KG1 (cell line): ENCODE results near the gene RBM20.

ENCODE experiments used
- DNase-seq: peaks from one replicate; lab custom pipeline; 2025; lab: John Stamatoyannopoulos, UW

The RBM20 gene

DNA sequence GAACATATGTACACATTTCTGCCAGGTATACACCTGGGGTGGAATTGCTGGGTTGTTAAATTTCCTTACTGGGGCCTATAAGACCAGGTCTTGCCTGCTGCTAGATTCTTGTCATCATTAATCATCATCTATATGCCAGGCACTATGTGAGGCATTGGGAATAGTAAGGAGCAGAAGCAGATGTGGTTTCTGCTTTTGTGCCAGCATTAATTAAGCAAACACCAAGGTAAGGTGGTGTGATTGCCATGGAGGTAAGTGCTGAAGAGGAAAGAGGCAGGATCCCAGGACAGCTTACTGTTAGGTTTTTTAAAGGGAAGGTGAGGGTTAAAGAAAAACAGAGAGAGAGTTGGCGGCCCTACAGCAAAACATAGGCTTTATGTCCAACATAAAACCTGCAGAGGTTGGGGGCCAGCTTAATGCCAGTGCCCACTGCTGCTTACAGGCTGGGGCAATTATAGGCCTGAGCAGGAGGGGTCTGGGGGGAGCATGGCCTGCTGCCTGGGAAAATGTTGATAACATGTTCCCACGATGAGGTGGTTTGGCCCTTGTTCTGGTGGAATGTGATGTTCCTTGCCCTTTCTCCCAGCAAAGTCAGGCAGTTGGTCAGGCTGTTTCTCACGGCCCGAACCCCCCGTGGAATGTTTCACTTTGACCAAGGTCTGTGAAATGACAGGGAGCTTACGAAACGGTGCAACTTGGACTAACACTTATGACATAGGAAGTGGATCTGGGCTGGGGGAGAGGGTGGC, 93.9 kb downstream of the RBM20 start:
- DNase-seq: no peak

DNA sequence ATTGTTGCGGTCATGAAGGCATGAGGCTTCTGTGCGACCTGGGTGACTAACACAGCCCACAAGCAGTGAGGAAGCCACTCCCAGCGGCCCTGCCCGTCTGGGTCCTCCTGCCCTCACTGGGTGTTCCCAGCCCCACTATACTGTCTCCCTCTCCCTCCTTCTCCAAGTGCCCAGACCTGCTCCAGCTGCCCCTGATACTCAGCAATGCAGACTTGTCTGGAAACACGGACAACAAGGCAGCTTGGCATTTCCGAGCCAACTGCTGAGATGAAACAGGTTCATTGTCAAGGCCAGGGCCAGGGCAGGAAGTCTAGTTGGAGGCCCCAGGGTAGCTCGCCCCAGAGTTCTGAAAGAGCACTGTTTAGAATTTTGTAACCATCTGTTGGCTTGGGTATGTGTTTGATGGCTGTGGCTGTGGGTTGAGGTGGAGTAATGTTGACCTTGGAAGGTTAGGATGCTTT, 95.7 kb downstream of the RBM20 start:
- no peak for DNase-seq

DNA sequence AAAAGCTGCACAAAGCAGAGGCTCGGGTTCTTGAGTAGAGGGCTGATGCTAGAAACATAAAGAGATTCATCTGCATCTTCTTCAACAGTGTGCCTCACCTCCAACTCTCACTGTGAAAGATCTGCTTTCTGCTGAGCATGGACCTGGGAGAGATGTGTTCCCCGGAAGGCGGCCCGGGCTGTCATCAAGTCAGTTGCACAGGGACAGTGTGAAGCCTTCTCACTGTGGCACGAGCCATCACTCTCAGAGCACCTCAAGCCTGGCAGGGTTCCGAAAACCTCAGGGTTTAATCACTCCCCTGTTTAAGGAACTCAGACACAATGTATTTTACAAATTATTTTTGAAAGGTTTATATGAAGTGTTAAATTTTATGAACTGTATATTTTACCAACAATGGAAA, 98.7 kb downstream of the RBM20 start:
- no peak for DNase-seq

DNA sequence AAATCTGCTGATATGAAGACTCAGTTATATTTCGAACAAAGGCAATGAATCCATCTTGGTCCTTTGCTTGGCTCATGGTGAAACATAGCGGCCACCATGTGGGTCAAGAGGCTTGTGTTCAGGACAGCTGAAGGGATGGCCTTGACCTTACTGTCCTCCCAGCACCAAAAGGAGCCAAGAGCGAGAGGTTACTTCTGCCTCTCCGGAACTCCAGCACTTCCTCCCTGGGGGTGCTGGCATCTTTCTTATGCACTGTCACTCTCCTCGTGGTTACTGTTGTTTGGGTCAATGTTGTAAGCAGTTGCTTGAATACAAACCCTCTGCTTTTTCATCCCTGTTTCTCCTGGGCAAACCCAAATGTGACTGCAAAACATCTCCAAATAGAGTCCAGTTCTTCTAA, 100.6 kb downstream of the RBM20 start:
- no peak for DNase-seq

DNA sequence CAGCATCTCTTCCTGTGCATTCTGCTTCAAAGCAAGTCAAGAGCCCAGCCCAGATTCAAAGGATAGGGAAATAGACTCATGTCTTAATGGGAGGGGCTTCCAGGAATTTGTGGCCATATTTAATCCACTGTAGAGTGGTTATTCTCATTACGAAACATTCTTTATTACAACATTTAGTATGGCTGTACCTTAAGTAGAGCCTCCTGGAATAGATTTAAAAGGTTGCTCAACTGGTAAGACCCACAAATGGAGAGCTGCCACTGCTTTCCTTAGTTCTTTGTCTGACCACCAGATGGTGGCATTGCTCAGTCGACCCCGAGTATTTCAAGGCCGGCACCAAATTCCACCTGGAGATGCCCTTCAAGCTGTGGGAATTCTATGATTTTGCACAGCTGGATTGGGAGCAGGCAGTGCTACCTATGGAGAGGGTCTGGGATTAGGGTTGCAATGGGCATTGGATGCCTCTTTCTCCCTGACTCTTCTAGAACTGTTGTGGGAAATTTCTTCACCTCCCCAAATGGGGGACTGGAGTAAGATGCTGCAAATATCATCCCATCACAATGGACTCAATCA, 102.2 kb downstream of the RBM20 start:
- DNase-seq: no peak

DNA sequence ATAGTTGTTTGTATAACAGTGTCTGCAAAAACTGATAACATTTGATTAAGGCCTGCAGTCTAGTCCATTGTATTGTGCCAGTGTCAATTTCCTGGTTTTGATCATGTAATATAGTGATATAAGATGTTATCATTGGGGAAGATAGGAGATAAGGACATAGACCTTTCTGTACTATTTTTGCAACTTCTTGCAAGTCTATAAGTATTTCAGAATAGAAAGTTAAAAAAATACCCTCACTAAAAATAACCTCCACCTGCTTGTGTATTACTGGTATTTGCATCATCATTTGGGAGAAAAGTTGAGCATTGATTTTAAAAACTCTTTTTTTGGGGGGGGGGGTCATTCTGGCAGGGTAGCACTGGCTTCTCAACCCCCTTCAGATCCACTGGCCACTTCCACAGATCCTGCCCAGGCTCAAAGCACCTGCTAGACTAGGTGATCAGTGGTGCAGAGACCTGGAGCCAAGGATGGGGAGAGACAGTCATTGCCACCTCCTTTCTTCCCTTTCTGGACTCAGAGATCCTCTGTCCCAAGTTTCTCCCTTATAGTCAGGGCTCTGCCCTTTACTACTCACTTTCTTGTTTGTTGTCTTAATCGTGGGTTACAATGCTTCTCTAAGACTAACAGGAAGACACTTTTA, 103.0 kb downstream of the RBM20 start:
- no peak for DNase-seq

DNA sequence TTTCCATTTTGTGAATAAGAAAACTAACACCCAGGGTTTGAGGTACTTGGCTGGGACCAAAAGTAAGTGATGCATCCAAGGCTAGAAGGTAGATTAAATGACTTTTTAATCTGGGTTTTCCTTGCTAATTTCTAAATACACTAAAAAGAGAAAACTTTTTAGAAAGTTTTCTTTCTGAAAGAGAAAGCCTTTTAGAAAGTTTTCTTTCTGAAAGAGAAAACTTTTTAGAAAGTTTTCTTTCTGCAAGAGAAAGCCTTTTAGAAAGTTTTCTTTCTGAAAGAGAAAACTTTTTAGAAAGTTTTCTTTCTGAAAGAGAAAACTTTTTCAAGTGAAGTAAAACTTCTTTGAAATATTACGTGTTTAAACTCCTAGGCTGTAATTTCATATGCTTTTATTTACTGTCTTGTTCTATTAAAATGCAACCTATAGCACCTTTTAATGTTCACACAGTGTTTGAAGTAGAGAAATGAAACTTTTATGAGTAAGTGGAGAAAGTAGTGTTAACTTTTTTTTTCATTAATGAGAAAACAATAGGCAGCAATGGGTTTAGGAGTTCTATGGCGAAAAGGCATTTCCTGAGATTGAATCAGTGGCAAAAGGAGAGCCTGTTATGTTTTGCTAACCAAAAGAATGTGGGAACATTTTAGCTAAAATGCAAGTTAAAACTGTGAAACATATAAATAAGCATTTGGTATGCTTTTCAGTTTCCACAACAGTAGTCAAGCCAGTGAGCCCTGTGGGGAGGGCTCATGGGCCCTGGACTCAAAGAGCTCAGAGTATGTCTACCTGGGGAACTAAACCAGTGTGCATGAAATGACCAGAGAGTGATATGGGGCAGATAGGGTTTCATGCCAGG, 103.7 kb downstream of the RBM20 start:
- no peak for DNase-seq

DNA sequence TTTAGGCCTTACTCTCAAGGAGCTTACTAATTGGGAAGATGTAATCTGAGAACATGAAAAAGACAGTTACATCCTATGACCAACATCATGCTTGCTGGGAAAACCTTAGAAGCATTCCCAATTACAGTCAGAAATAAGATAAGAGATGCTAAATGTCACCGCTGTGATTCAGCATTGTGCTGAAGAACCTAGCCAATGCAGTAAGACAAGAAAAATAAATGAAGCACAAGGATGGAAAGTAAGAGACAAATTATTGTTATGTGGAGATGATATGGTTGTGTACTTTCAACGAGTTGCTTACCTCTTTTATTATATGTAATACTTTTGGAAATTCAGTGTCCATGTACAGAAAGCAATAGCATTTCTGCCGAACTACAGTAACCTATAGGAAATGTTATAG, 104.8 kb downstream of the RBM20 start:
- DNase-seq: no peak

DNA sequence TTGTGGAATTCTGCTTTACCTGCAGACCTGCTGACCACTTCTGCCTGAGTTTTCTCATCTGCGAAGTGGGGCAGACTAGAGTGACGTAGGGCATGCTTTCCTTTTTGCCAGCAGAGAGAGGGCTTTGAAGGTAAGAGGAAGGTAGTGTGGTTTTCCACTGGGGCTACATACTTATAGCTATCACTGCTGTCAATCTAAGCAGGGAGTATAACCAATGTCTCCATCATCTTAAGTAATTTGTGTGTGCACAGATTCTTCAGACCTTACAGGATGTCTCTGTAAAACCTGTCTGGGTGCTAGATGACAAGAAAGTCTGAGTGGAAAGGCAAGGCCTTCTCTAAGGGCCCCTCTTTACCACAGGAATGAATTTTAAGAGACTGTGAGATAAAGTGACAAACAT, 106.8 kb downstream of the RBM20 start:
- no peak for DNase-seq

DNA sequence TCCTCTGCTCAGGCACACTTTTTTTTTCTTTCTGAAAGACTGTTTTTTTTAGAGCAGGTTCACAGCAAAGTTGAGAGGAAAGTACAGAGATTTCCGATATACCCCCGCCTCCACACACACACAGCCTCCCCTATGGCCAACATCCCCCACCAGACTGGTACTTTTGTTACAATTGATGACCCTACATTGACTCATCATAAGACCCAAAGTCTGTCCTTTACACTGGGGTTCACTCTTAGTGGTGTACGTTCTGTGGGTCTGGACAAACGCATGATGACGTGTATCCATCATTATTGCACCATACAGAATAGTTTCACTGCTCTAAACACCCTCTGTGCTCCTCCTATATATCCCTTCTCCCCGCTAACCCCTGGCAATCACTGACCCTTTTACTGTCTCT, 107.7 kb downstream of the RBM20 start:
- no peak for DNase-seq

DNA sequence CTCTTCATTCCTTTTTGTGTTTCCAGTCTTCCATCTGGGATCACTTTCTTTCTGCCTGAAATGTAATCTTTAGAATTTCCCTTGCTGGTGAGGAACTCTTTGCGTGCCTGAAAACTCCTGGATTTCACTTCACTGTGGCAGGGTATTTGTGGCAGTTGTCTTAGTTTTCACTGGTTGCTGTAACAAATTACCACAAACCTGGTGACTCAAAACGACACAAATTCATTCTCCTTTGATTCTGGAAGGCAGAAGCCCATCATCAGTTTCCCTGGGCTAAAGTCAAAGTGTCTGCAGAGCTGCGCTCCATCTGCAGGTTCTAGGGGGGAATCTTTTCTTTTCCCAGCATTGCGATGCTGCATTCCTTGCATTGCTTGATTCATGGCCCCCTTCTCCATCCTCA, 109.3 kb downstream of the RBM20 start:
- no peak for DNase-seq

DNA sequence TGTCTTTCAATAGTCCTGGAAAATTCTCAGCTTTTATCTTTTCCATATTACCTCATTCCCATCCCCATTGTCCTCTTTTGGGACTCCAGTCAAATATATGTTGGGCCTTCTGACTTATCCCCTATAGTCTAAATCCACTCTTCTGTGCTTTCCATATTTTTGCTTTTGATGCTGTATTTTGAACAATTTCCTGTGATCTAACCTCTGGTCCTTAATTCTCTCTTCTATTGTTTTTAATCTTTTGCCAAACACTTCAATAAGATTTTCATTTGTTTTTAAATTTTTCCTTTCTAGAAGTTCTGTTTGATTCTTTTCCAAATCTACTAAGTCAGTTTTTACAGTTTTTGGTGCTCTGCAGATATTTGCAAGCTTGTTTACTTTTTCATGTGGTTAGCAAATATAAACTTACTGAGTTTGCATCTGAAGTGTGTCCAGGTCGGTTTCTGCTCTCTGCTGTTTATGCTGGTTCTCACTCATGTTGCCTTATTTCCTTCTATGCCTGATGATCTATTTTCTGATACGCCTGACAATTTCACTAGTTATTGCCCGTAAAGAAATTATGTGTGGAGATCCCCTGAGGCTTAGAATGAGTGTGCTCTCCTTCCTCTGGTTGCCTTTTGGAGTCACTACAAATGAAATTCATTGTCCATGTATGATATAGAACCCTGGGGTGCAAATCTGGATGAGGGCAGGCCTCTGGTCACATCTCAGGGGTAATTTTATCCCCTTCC, 110.4 kb downstream of the RBM20 start:
- no peak for DNase-seq

DNA sequence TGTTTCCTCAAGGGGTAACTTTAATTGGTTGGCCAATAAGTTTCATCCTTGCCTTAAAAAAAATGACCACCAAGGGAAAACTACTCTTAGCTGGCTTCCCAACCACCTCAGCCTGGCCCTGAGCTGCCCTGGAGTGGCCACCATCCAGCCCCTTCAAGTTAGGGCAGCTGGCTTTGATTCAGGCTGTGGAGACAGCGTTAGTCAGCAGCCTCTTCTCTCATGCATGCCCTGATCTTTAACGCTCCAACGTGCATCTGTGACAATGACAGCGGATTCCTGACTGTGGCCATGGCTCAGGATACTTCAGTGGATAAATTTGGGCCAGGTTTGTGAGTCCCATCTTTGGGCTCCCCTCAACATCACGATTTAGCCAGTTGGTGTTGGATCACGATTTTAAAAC, 111.6 kb downstream of the RBM20 start:
- DNase-seq: no peak

DNA sequence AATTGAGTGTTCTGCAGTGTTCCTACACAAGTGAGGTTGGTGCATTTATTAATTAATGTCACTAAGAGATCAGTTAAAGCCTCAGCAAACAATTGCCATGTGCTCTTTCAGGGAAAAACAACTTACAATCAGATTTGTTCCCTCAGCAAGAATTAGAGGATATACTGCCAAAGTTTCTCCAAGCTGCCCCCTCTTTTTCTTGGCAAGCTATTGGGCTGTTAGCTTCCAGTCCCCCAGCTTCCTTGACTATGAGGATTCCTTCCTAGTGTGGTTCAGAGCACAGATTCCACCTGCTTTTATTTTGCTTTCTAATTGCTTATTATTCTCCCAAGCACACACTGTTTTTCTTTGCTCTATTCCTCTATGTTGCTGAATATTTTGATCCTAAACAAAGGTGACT, 112.7 kb downstream of the RBM20 start:
- DNase-seq: no peak

DNA sequence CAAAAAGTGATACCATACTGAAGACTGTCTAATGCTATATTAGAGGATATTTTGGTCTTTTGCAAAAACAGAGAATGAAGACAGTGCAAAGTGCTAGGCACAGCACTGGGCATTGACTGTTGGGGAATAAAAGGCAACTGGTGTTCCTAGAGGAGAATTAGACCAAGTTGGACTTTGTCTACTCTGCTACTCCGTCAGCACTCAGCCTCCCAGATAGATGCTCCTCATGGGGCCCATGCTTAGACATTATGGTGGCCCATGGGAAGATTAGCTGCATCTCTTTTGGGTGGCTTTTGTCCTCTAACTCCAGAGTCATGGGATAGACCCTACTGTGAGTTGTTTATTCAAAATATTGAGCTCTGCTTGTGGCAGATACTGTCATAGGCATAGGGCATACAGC, 113.5 kb downstream of the RBM20 start:
- no peak for DNase-seq

DNA sequence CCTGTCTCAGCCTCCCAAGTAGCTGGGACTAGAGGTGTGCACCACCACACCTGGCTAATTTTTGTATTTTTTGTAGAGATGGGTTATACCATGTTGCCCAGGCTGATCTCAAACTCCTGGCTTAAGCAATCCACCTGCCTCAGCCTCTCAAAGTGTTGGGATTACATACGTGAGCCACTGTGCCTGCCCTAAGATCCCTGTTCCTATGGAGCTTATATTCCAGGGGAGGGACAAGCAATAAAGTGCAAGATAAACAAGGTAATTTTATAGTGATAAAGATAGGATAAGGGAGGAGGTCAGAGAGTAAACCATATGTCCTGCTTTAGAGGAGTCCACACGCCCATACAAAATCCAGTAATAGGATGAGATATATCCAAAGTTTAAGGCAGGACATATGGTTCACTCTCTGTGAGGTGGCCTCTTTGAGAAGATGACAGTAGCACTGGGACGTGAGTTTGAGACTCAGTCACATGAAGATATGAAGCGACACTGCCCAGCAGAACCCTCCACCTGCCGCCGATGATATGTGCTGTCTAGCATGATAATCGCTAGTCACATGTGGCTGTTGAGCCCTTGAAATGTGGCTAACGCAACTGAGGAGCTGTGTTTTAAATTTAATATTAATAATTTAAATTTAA, 114.1 kb downstream of the RBM20 start:
- DNase-seq: no peak

DNA sequence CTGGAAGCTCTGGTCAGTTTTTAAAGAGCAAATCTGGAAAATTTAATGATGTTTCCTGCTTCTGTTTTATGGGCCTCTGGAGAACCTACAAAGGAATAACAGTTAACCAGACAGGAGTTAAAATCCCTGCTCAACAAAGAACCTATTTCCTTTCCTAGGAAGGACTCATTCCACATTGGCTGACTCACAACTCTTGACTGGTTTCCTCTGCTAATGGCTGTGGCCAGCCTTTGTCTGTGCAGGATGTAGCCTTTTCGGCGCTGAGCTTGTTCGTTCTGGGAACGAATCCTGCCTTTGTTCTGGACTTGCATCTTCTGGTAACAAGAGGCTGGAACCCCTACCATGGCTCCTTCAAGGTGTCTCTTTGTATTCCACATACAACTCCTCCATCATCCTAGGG, 114.8 kb downstream of the RBM20 start:
- DNase-seq: no peak

DNA sequence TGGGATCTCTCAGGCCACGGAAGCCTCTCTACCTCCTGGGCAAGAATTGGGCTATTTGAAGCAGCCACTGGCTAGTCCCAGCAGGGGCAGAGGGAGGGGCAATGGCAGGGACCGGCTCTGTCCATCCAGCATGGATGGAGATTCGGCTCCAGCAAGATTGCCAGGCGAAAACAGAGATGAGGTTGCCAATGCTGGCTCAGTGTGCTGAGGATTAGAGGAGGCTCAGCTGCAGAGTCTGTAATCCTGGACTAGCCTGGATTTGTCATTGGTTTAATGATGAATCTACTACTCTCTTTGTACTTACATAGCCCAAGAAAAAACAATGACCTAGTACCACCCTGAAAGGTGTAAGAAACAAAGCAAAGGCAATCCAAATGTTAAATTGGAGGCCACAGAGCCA, 115.4 kb downstream of the RBM20 start:
- no peak for DNase-seq

DNA sequence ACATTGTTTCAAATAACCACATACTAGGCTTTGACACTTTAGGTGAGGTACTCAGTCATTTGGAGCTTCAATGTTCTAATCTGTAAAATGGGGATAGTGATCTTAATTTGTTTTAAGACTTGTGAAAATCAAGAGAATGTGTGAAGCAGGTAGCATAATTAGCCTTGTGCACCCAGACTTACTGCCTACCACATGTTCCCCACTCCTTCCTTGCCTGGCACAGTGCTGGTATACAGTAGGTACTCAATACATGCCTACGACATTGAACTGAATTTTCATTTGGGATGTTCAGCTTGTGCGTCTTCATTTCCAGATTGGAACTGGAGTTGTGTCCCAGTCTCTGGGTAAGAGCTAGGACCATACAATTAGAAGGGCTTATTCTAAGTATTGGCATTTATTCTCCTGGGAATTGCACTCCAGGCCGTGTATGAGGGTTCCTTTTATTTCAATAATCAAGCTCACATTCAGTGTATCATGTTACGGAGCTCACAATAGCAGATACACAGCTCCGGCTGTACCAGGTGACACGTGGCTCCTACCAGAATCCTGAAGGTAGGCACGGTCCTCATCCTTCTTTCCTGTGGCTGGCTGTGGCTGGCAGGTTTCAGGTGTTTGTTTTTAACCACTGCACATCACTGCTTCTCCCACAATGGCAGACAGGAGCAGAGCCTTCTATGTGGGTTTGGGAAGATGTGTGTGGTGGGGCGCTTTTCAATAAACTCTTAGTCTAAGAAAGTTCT, 118.1 kb downstream of the RBM20 start:
- no peak for DNase-seq

DNA sequence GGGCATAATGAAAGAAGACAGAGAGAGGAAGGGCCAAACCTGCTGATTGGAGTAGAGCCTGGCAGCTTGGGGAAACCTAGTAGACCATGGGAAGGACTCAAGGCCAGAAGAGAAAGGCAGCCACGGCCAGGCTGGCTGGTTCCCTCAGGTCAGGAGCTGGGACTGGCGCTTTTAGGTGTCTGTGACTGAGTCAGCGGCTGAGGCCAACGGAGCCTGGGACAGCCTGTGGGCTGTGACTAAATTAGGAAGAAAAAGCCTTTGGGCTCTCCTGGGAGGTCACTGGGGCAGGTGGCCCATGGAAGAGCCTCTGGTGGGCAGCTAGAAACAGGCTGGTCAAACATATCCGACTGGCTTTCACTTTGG, 118.7 kb downstream of the RBM20 start:
- DNase-seq: no peak

DNA sequence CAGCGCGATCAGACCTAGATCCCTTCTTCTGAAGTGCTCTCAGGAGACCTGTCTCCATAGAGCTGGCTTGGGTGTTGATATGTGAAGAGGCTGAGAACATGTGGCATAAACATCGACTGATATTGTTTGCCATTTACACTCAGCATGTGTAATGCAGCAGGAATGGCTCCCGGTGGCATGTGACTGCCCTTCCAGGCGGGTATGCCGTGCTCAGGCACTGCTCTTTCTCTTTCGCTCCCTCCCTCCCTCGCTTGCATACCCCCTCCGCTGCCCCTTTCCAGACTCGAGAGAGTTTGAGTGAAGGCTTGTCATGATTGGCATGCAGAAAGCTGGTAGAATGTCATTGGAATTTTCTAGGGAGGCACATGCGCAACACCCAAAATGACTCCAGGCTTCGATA, 120.2 kb downstream of the RBM20 start:
- DNase-seq: no peak
